SK-N-SH (cell line): Measurements from ENCODE around the gene RALY. TPM values are rescaled to one million over a fixed set of nuclear protein-coding genes. Genes with fewer than 3 reads are reported as not detected.
"Not testable (repeated sequence)": the region's sequence is repeated elsewhere in the genome, so short reads cannot be mapped to it uniquely, and the experiment has no call there.

ENCODE experiments used
- CTCF ChIA-PET: fragments of 300-600, 350-600 bp; formaldehyde crosslinking; extraction: SDS; loops from one replicate; lab custom pipeline; 2021; lab: Yijun Ruan, JAX
- POLR2A ChIA-PET: fragments of 350-600 bp; sonication (Branson Sonifier 250); formaldehyde crosslinking; extraction: SDS; loops from one replicate; lab custom pipeline; 2020; ENCODE audit warnings: antibody characterized with exemption, inconsistent platforms; lab: Yijun Ruan, JAX
- DNase-seq: peaks from one replicate; pipeline ENCODE4 v3.0.0; 2012
- H2AFZ ChIP-seq: fragments of 200-600 bp; sonication (generic); 2 replicates; pipeline ENCODE4 v1.8.1; 2016; ENCODE audit warnings: antibody characterized with exemption, mild to moderate bottlenecking, low read depth
- H3F3A ChIP-seq: fragments of 200-600 bp; sonication (generic); replicated peaks from 2 replicates; pipeline ENCODE3; 2016; ENCODE audit warnings: antibody characterized with exemption, mild to moderate bottlenecking; ENCODE audit not compliant: insufficient read depth
- H3K27ac ChIP-seq, 2 experiments: fragments of 200-500 bp in 1 of 2; fragments of 200-600 bp in 1 of 2; sonication (Bioruptor generic) in 1 of 2; sonication (generic), shearing (Covaris generic) in 1 of 2; 2 replicates each; pipeline versions ENCODE4 v1.5.1 to v1.6.1; 2014 to 2016; ENCODE audit warnings: low read depth in 2 of 2, inconsistent platforms in 1 of 2, low read length in 1 of 2, mild to moderate bottlenecking in 1 of 2, mixed read lengths in 1 of 2
- H3K27me3 ChIP-seq: fragments of 200-600 bp; sonication (generic), shearing (Covaris generic); 2 replicates; pipeline ENCODE4 v1.6.1; 2016; ENCODE audit warnings: mixed run types; ENCODE audit not compliant: insufficient read depth
- H3K36me3 ChIP-seq, 2 experiments: fragments of 200-500 bp in 1 of 2; fragments of 200-600 bp in 1 of 2; sonication (Bioruptor generic) in 1 of 2; sonication (generic) in 1 of 2; replicated peaks in 1 of 2; 2 replicates each; pipeline versions ENCODE3 to v1.5.1; 2014 to 2016; ENCODE audit warnings: low read length in 1 of 2, mild to moderate bottlenecking in 1 of 2; ENCODE audit not compliant: insufficient read depth in 2 of 2, control insufficient read depth in 1 of 2
- H3K4me1 ChIP-seq, 2 experiments: fragments of 200-500 bp in 1 of 2; fragments of 200-600 bp in 1 of 2; sonication (Bioruptor generic) in 1 of 2; sonication (generic), shearing (Covaris generic) in 1 of 2; 2 replicates each; pipeline versions ENCODE4 v1.5.1 to v1.6.1; 2014 to 2016; ENCODE audit warnings: low read depth in 1 of 2, low read length in 1 of 2, mixed run types in 1 of 2; ENCODE audit not compliant: insufficient read depth in 2 of 2, control insufficient read depth in 1 of 2
- H3K4me2 ChIP-seq: fragments of 200-600 bp; sonication (generic), shearing (Covaris generic); 2 replicates; pipeline ENCODE4 v1.6.1; 2017; ENCODE audit warnings: mixed run types
- H3K4me3 ChIP-seq, 2 experiments: fragments of 200-500 bp in 1 of 2; fragments of 200-600 bp in 1 of 2; sonication (Bioruptor generic) in 1 of 2; sonication (generic), shearing (Covaris generic) in 1 of 2; 2 replicates each; pipeline versions ENCODE4 v1.5.1 to v1.8.1; 2014 to 2016; ENCODE audit warnings: low read depth in 2 of 2, inconsistent platforms in 1 of 2, low read length in 1 of 2, mild to moderate bottlenecking in 1 of 2, mixed read lengths in 1 of 2, moderate library complexity in 1 of 2
- H3K79me2 ChIP-seq: fragments of 200-600 bp; sonication (generic); 2 replicates; pipeline ENCODE4 v1.8.1; 2017; ENCODE audit warnings: mild to moderate bottlenecking; ENCODE audit not compliant: insufficient read depth
- H3K9ac ChIP-seq: fragments of 200-600 bp; sonication (generic); 2 replicates; pipeline ENCODE4 v1.6.1; 2017; ENCODE audit warnings: mixed run types
- H3K9me2 ChIP-seq: fragments of 200-600 bp; sonication (generic); 2 replicates; pipeline ENCODE4 v1.6.1; 2017; ENCODE audit warnings: mixed run types
- H3K9me3 ChIP-seq: fragments of 200-600 bp; sonication (generic); 2 replicates; pipeline ENCODE4 v1.6.1; 2017; ENCODE audit warnings: mixed run types, mild to moderate bottlenecking, moderate library complexity
- H4K20me1 ChIP-seq: fragments of 200-600 bp; sonication (generic); 2 replicates; pipeline ENCODE4 v1.6.1; 2017; ENCODE audit warnings: mild to moderate bottlenecking, mixed run types; ENCODE audit not compliant: insufficient read depth
- CHD2 ChIP-seq: fragments of 150-350 bp; IDR thresholded peaks from 2 replicates; pipeline ENCODE4 v1.6.1; 2018; ENCODE audit warnings: low read length; ENCODE audit not compliant: partially characterized antibody
- EP300 ChIP-seq, 2 experiments: IDR thresholded peaks; 2 replicates each; pipeline versions ENCODE4 v1.4.0 to v1.6.1; 2012; ENCODE audit warnings: borderline replicate concordance in 1 of 2, low read depth in 1 of 2, low read length in 1 of 2
- GABPA ChIP-seq: IDR thresholded peaks from 2 replicates; pipeline ENCODE4 v1.4.0; 2012; ENCODE audit warnings: low read depth, mild to moderate bottlenecking
- JUND ChIP-seq: IDR thresholded peaks from 2 replicates; pipeline ENCODE4 v1.4.0; 2012
- MAX ChIP-seq: IDR thresholded peaks from 2 replicates; pipeline ENCODE4 v1.4.0; 2012; ENCODE audit warnings: low read depth
- MEF2A ChIP-seq: IDR thresholded peaks from 2 replicates; pipeline ENCODE4 v1.4.0; 2012; ENCODE audit warnings: low read depth, borderline replicate concordance
- PBX3 ChIP-seq: IDR thresholded peaks from 2 replicates; pipeline ENCODE4; 2012
- POLR2AphosphoS5 ChIP-seq: IDR thresholded peaks from 2 replicates; pipeline ENCODE4 v1.6.1; 2012; ENCODE audit warnings: low read depth, low read length
- RAD21 ChIP-seq: IDR thresholded peaks from 2 replicates; pipeline ENCODE4 v1.6.1; 2012; ENCODE audit warnings: mild to moderate bottlenecking, low read length
- RCOR1 ChIP-seq: fragments of 150-350 bp; IDR thresholded peaks from 2 replicates; pipeline ENCODE4 v1.6.1; 2017; ENCODE audit warnings: antibody characterized with exemption, low read length
- REST ChIP-seq: IDR thresholded peaks from 2 replicates; pipeline ENCODE4 v1.6.1; 2012; ENCODE audit warnings: mild to moderate bottlenecking, low read depth, low read length, moderate library complexity
- SIN3A ChIP-seq: IDR thresholded peaks from 2 replicates; pipeline ENCODE4 v1.6.1; 2012; ENCODE audit warnings: low read depth, mild to moderate bottlenecking, low read length, moderate library complexity, borderline replicate concordance
- TAF1 ChIP-seq: IDR thresholded peaks from 2 replicates; pipeline ENCODE4 v1.6.1; 2012; ENCODE audit warnings: low read depth, mild to moderate bottlenecking, low read length, moderate library complexity, borderline replicate concordance
- WGBS: methylation state at CpG from one replicate; pipeline ENCODE4 v1.1.6; 2017; ENCODE audit warnings: low lambda C conversion rate; 5-methylcytosine and 5-hydroxymethylcytosine counted together
- polyA plus RNA-seq, 3 experiments: library from polyadenylated mRNA; depleted of rRNA; stranded (reverse); fragments of >200 nt; gene quantifications; 2 replicates each; pipeline ENCODE4 v1.2.3, GENCODE V29; 2012

Gene RALY
- polyA plus RNA-seq, 1 of the 3 experiments (the other 2 are of a cell fraction), result 130 TPM

- peaks cover 96% of the 10 kb centered on the region for H3K79me2 ChIP-seq
- H3K4me3 ChIP-seq, result no peak overlapping the region
- no peak overlapping the region for H2AFZ ChIP-seq
- POLR2A ChIA-PET, result no interaction called here
- H3K36me3 ChIP-seq, result no peaks in the 10 kb centered on the region
- CTCF ChIA-PET, result interaction anchor here (1.3 to 2.3 kb wide), 3 partner anchors 40 to 162 kb away, joined by 3 to 9 read pairs (median 9); no protein-coding TSS in a partner anchor
- DNase-seq, result no peak
- no peak overlapping the region for H3K9ac ChIP-seq
- no peaks in the 10 kb centered on the region for H3K9me2 ChIP-seq
- H3F3A ChIP-seq, result peaks cover 3% of the 10 kb centered on the region
- H3K27me3 ChIP-seq, result no peaks in the 10 kb centered on the region
- H4K20me1 ChIP-seq, result peaks cover 96% of the 10 kb centered on the region
- WGBS, result 77% methylated on average over 3 of the region's 5 CpGs
- peaks cover 0 to 37% of the 10 kb centered on the region in 2 experiments; a peak in 2 of 4 replicates for H3K4me1 ChIP-seq
- peak overlapping the region in 1 of 2 experiments; percentile 6; a peak in 1 of 4 replicates for H3K27ac ChIP-seq
- H3K9me3 ChIP-seq, result no peaks in the 10 kb centered on the region
- no peak overlapping the region for H3K4me2 ChIP-seq
- TF ChIP-seq EP300 (IDR thresholded peaks at IDR 0.05; ENCODE audit: borderline replicate concordance in 1 of 2, low read depth in 1 of 2, low read length in 1 of 2) (no peak), SIN3A (no peak), GABPA (no peak)
Measured at GRCh38 chr20:34024723-34025351, 31.1 kb downstream of the RALY start.

- H3K4me3 ChIP-seq, H3K9me3 ChIP-seq, H3K27me3 ChIP-seq, H3F3A ChIP-seq, H3K27ac ChIP-seq, H2AFZ ChIP-seq, H3K4me2 ChIP-seq, H3K9ac ChIP-seq, H3K9me2 ChIP-seq, POLR2A ChIA-PET, DNase-seq: not testable (repeated sequence)
- Histone ChIP-seq H4K20me1 (peaks cover 84% of the 10 kb centered on the region), H3K36me3 (peaks cover 8 to 12% of the 10 kb centered on the region in 2 experiments), H3K4me1 (peaks cover 0 to 30% of the 10 kb centered on the region in 2 experiments; a peak in 2 of 4 replicates), H3K79me2 (peaks cover 89% of the 10 kb centered on the region)
- CTCF ChIA-PET, result interaction anchor here (0.6 to 2.6 kb wide), 4 partner anchors 12 to 526 kb away, joined by 3 to 12 read pairs (median 3); no protein-coding TSS in a partner anchor
- 94% methylated on average over 6 of the region's 6 CpGs for WGBS
Measured at GRCh38 chr20:34028013-34028412, 34.3 kb downstream of the RALY start.

DNA sequence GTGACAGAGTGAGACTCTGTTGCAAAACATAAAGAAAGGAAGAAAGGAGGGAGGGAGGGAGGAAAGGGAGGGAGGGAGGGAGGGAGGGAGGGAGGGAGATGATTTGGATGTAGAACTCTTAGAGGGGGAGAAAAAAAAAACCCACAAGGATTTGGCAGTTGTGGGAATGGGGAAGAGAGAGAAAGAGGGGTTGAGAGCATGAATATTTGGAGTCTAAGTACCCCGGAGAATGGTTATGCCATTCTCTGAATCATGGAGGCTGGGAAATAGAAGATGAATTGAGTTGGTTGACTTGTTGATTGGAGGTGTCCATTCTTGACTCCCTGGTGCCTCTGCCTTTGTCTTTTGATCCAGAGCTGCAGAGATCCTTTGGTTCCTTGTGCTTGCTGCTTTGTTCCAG, 35.7 kb downstream of the RALY start:
- Histone ChIP-seq H3F3A (no peaks in the 10 kb centered on the region), H2AFZ (no peak overlapping the region), H4K20me1 (peaks cover 83% of the 10 kb centered on the region), H3K4me3 (no peak overlapping the region), H3K27me3 (no peaks in the 10 kb centered on the region), H3K9me3 (no peaks in the 10 kb centered on the region), H3K4me1 (peaks cover 0 to 21% of the 10 kb centered on the region in 2 experiments; a peak in 2 of 4 replicates), H3K36me3 (peaks cover 15 to 20% of the 10 kb centered on the region in 2 experiments), H3K4me2 (no peak overlapping the region), H3K9me2 (no peaks in the 10 kb centered on the region), H3K79me2 (peaks cover 79% of the 10 kb centered on the region), H3K27ac (no peak overlapping the region), H3K9ac (no peak overlapping the region)
- DNase-seq, result no peak
- TF ChIP-seq POLR2AphosphoS5, result no peak
- TF ChIP-seq RCOR1, result no peak
- TF ChIP-seq CHD2, result no peak
- TF ChIP-seq TAF1, result no peak
- no peak for TF ChIP-seq REST
- TF ChIP-seq PBX3, result no peak
- no peak for TF ChIP-seq MEF2A
- no peak for TF ChIP-seq RAD21
- TF ChIP-seq MAX, result no peak
- no peak for TF ChIP-seq JUND
- TF ChIP-seq SIN3A, result no peak
- ChIA-PET CTCF (interaction anchor here (1.0 to 1.3 kb wide), 2 partner anchors 13 to 40 kb away, joined by 3 read pairs; no protein-coding TSS in a partner anchor), POLR2A (no interaction called here)
- WGBS, result 95% methylated on average over 1 of the region's 1 CpG
